Measurements from ENCODE around the gene ABLIM2. TPM values are rescaled to one million over a fixed set of nuclear protein-coding genes. Genes with fewer than 3 reads are reported as not detected.

The ABLIM2 gene
- total and polyA plus RNA-seq, 10 of the 15 experiments (the other 5 are each of a cell fraction or from before 2014, with no cell fraction given): 0.03 to 0.15 (median 0.05) TPM; not detected in 7

- TF ChIP-seq, protein P1, sequence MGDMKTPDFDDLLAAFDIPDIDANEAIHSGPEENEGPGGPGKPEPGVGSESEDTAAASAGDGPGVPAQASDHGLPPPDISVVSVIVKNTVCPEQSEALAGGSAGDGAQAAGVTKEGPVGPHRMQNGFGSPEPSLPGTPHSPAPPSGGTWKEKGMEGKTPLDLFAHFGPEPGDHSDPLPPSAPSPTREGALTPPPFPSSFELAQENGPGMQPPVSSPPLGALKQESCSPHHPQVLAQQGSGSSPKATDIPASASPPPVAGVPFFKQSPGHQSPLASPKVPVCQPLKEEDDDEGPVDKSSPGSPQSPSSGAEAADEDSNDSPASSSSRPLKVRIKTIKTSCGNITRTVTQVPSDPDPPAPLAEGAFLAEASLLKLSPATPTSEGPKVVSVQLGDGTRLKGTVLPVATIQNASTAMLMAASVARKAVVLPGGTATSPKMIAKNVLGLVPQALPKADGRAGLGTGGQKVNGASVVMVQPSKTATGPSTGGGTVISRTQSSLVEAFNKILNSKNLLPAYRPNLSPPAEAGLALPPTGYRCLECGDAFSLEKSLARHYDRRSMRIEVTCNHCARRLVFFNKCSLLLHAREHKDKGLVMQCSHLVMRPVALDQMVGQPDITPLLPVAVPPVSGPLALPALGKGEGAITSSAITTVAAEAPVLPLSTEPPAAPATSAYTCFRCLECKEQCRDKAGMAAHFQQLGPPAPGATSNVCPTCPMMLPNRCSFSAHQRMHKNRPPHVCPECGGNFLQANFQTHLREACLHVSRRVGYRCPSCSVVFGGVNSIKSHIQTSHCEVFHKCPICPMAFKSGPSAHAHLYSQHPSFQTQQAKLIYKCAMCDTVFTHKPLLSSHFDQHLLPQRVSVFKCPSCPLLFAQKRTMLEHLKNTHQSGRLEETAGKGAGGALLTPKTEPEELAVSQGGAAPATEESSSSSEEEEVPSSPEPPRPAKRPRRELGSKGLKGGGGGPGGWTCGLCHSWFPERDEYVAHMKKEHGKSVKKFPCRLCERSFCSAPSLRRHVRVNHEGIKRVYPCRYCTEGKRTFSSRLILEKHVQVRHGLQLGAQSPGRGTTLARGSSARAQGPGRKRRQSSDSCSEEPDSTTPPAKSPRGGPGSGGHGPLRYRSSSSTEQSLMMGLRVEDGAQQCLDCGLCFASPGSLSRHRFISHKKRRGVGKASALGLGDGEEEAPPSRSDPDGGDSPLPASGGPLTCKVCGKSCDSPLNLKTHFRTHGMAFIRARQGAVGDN (IDR thresholded peaks at IDR 0.05): no peak
- TF ChIP-seq PAX8 (IDR thresholded peaks at IDR 0.05) (no peak), SIX5 (IDR thresholded peaks at IDR 0.05; ENCODE audit: low read depth, low read length, severe bottlenecking) (no peak), LARP7 (IDR thresholded peaks at IDR 0.05) (0 out of 2 replicates have a peak, but pooled peaks have one; percentile 30), BRCA1 (IDR thresholded peaks at IDR 0.05; ENCODE audit: low read depth, low read length) (no peak), ZNF207 (IDR thresholded peaks at IDR 0.05; ENCODE audit: borderline replicate concordance) (no peak), JUND (IDR thresholded peaks at IDR 0.05; ENCODE audit: low read depth, low read length) (no peak), CEBPB (IDR thresholded peaks at IDR 0.05; ENCODE audit: borderline replicate concordance in 1 of 2, low read depth in 2 of 2, low read length in 2 of 2) (no peak), SREBF1 (IDR thresholded peaks at IDR 0.05; ENCODE audit: low read length) (no peak), MYB (IDR thresholded peaks at IDR 0.05; ENCODE audit: borderline replicate concordance, low read depth, low read length) (no peak), NR2F1 (conservative IDR thresholded peaks at IDR 0.05) (no peak), RAD21 (IDR thresholded peaks at IDR 0.05; ENCODE audit: insufficient read depth, low read depth, low read length) (peak; percentile 94), WRNIP1 (IDR thresholded peaks at IDR 0.05; ENCODE audit: borderline replicate concordance, low read depth, low read length) (no peak), MEF2A (IDR thresholded peaks at IDR 0.05; ENCODE audit: insufficient read depth, low read depth, low read length) (no peak), IRF4 (IDR thresholded peaks at IDR 0.05; ENCODE audit: low read depth, low read length) (no peak), EED (IDR thresholded peaks at IDR 0.05; ENCODE audit: low read depth) (no peak), CREM (IDR thresholded peaks at IDR 0.05; ENCODE audit: low read depth) (no peak), ZNF24 (IDR thresholded peaks at IDR 0.05) (no peak), NBN (IDR thresholded peaks at IDR 0.05) (no peak)
- TF ChIP-seq, protein P2, sequence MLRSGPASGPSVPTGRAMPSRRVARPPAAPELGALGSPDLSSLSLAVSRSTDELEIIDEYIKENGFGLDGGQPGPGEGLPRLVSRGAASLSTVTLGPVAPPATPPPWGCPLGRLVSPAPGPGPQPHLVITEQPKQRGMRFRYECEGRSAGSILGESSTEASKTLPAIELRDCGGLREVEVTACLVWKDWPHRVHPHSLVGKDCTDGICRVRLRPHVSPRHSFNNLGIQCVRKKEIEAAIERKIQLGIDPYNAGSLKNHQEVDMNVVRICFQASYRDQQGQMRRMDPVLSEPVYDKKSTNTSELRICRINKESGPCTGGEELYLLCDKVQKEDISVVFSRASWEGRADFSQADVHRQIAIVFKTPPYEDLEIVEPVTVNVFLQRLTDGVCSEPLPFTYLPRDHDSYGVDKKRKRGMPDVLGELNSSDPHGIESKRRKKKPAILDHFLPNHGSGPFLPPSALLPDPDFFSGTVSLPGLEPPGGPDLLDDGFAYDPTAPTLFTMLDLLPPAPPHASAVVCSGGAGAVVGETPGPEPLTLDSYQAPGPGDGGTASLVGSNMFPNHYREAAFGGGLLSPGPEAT (IDR thresholded peaks at IDR 0.05; ENCODE audit: low read depth): no peak
- TF ChIP-seq, protein P3, sequence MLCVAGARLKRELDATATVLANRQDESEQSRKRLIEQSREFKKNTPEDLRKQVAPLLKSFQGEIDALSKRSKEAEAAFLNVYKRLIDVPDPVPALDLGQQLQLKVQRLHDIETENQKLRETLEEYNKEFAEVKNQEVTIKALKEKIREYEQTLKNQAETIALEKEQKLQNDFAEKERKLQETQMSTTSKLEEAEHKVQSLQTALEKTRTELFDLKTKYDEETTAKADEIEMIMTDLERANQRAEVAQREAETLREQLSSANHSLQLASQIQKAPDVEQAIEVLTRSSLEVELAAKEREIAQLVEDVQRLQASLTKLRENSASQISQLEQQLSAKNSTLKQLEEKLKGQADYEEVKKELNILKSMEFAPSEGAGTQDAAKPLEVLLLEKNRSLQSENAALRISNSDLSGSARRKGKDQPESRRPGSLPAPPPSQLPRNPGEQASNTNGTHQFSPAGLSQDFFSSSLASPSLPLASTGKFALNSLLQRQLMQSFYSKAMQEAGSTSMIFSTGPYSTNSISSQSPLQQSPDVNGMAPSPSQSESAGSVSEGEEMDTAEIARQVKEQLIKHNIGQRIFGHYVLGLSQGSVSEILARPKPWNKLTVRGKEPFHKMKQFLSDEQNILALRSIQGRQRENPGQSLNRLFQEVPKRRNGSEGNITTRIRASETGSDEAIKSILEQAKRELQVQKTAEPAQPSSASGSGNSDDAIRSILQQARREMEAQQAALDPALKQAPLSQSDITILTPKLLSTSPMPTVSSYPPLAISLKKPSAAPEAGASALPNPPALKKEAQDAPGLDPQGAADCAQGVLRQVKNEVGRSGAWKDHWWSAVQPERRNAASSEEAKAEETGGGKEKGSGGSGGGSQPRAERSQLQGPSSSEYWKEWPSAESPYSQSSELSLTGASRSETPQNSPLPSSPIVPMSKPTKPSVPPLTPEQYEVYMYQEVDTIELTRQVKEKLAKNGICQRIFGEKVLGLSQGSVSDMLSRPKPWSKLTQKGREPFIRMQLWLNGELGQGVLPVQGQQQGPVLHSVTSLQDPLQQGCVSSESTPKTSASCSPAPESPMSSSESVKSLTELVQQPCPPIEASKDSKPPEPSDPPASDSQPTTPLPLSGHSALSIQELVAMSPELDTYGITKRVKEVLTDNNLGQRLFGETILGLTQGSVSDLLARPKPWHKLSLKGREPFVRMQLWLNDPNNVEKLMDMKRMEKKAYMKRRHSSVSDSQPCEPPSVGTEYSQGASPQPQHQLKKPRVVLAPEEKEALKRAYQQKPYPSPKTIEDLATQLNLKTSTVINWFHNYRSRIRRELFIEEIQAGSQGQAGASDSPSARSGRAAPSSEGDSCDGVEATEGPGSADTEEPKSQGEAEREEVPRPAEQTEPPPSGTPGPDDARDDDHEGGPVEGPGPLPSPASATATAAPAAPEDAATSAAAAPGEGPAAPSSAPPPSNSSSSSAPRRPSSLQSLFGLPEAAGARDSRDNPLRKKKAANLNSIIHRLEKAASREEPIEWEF (IDR thresholded peaks at IDR 0.05; ENCODE audit: insufficient replicate concordance, low read depth, low read length): no peak
These were observed 171.2 kb downstream of the ABLIM2 start (continued) for GRCh38 chr4:7987148-7987989.
